Frontal cortex (tissue), 4 donors: Measurements from ENCODE around the gene SLC6A6. TPM values are rescaled to one million over a fixed set of nuclear protein-coding genes. Genes with fewer than 3 reads are reported as not detected.
"Not testable (repeated sequence)": the region's sequence is repeated elsewhere in the genome, so short reads cannot be mapped to it uniquely, and the experiment has no call there.

Experiments used
- DNase-seq, 2 donors: peaks; one replicate each; pipeline ENCODE4 v3.0.0; 2012; ENCODE audit warnings: low spot score in 2 of 2
- FAIRE-seq: peaks from 2 replicates; lab custom pipeline; 2012; peaks lifted over from hg19 to GRCh38; lab: Jason Lieb, UNC
- total RNA-seq: library from RNA; depleted of rRNA; stranded (reverse); fragments of >200 nt; gene quantifications from one replicate; pipeline ENCODE4 v1.2.3, GENCODE V29; 2014
- donor health status: control.
- donor health status: control.
- donor health status: control.

SLC6A6 gene
- total RNA-seq, 1 donor from 2014 or later, result 15.1 TPM

GRCh38 chr3:14431917-14432834 is 29.8 kb downstream of the SLC6A6 start:
- peak in 1 of 2 donors; percentile 85 for DNase-seq
- no peak for FAIRE-seq

- FAIRE-seq, result no peak
- DNase-seq, result no peak
Measured at GRCh38 chr3:14433106-14433505, 30.7 kb downstream of the SLC6A6 start.

- FAIRE-seq (no peak), DNase-seq (no peak)
Measured at GRCh38 chr3:14434126-14434497, 31.7 kb downstream of the SLC6A6 start.

GRCh38 chr3:14434498-14435151 is 32.2 kb downstream of the SLC6A6 start:
- no peak for FAIRE-seq
- DNase-seq, result no peak

- no peak for FAIRE-seq
- DNase-seq, result no peak
Measured at GRCh38 chr3:14435175-14436014, 33.0 kb downstream of the SLC6A6 start.

- DNase-seq (no peak), FAIRE-seq (no peak)
Measured at GRCh38 chr3:14436954-14437281, 34.5 kb downstream of the SLC6A6 start.

- FAIRE-seq, DNase-seq: not testable (repeated sequence)
Measured at GRCh38 chr3:14437705-14438104, 35.3 kb downstream of the SLC6A6 start.

- DNase-seq, result no peak
Measured at GRCh38 chr3:14438262-14438661, 35.9 kb downstream of the SLC6A6 start.

GRCh38 chr3:14438929-14439328 is 36.5 kb downstream of the SLC6A6 start:
- FAIRE-seq, result no peak
- DNase-seq, result no peak

More at GRCh38 chr3:14438262-14438661, 35.9 kb downstream of the SLC6A6 start:
- no peak for FAIRE-seq

- no peak for FAIRE-seq
- peak in 1 of 2 donors; percentile 61 for DNase-seq
Measured at GRCh38 chr3:14439501-14440167, 37.2 kb downstream of the SLC6A6 start.

- FAIRE-seq (no peak), DNase-seq (no peak)
Measured at GRCh38 chr3:14440168-14440518, 37.7 kb downstream of the SLC6A6 start.

- no peak for DNase-seq
- FAIRE-seq, result no peak
Measured at GRCh38 chr3:14440531-14441239, 38.3 kb downstream of the SLC6A6 start.

GRCh38 chr3:14441240-14441919 is 39.0 kb downstream of the SLC6A6 start:
- DNase-seq (no peak), FAIRE-seq (no peak)

GRCh38 chr3:14441920-14442300 is 39.5 kb downstream of the SLC6A6 start:
- FAIRE-seq (no peak), DNase-seq (no peak)

GRCh38 chr3:14444380-14444779 is 42.0 kb downstream of the SLC6A6 start:
- no peak for DNase-seq
- FAIRE-seq, result no peak

- FAIRE-seq (no peak), DNase-seq (no peak)
Measured at GRCh38 chr3:14445773-14446172, 43.4 kb downstream of the SLC6A6 start.

- DNase-seq, result no peak
- FAIRE-seq, result no peak
Measured at GRCh38 chr3:14446988-14447570, 44.7 kb downstream of the SLC6A6 start.

GRCh38 chr3:14448063-14448462 is 45.7 kb downstream of the SLC6A6 start:
- FAIRE-seq, result no peak
- DNase-seq, result no peak
